HCT116 (cell line): ENCODE data around the gene AMER3.

Experiments
- FOSL1 ChIP-seq: IDR thresholded peaks from 2 replicates; pipeline ENCODE4 v1.6.1; 2012; ENCODE audit warnings: low read depth
- POLR2AphosphoS5 ChIP-seq: IDR thresholded peaks from 2 replicates; pipeline ENCODE4 v1.6.1; 2011; ENCODE audit warnings: mild to moderate bottlenecking, low read depth, low read length, moderate library complexity
- SRF ChIP-seq: IDR thresholded peaks from 2 replicates; pipeline ENCODE4 v1.6.1; 2012; ENCODE audit warnings: low read depth
- ZFX ChIP-seq: fragments of 450-650 bp; IDR thresholded peaks from 2 replicates; pipeline ENCODE4 v1.6.1; 2017
- TF ChIP-seq, protein P1 (sequence below), 3 experiments: fragments of 200-600 bp in 1 of 3; sonication (generic) in 1 of 3; IDR thresholded peaks in 2 of 3; conservative IDR thresholded peaks in 1 of 3; 2 replicates each; pipeline ENCODE4 v1.5.1; 2012 to 2017; ENCODE audit warnings: low read depth in 2 of 3, low read length in 2 of 3, antibody characterized with exemption in 1 of 3, borderline replicate concordance in 1 of 3, control low read depth in 1 of 3, mild to moderate bottlenecking in 1 of 3, mixed read lengths in 1 of 3, mixed run types in 1 of 3, moderate library complexity in 1 of 3; ENCODE audit not compliant: insufficient read depth in 1 of 3

DNA sequence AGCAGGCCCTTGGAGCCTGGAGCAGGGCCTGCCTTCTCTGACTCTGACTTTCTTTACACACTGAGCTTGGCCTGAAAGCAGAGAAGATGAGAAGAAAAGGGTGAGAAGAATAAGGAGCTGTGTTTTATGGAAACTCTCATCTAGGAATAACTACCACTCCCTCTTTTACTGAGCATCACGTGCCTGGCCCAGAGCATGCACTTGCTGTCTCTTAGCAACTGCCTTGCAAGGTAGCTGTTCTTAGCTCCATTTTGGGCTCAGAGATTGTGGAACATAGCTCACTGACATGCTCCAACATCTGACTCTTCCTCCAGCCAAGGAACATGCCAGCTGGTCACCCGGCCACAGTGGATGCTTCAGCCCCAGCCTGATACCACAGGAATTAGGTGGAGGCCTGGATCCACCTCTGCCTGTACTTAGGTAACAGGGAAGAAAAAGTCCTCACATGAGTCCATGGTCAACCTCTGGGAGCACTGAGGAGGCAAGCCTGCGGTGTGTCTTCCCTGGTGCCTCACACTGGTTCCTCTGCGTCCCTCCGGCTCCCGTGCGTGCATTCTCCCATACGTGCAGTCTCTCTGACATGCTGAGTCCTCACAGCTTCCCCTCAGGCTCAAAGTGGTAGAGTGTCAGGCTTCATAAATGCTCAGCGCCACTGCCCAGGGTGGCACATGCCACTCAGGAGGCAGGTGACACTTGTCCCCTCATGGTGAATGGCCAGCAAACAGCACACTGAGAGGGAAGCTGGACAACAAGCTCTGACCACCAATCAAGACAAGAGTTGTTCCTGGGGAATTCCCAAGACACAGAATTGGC lies 35.7 kb downstream of the AMER3 start:
- TF ChIP-seq, protein P1, sequence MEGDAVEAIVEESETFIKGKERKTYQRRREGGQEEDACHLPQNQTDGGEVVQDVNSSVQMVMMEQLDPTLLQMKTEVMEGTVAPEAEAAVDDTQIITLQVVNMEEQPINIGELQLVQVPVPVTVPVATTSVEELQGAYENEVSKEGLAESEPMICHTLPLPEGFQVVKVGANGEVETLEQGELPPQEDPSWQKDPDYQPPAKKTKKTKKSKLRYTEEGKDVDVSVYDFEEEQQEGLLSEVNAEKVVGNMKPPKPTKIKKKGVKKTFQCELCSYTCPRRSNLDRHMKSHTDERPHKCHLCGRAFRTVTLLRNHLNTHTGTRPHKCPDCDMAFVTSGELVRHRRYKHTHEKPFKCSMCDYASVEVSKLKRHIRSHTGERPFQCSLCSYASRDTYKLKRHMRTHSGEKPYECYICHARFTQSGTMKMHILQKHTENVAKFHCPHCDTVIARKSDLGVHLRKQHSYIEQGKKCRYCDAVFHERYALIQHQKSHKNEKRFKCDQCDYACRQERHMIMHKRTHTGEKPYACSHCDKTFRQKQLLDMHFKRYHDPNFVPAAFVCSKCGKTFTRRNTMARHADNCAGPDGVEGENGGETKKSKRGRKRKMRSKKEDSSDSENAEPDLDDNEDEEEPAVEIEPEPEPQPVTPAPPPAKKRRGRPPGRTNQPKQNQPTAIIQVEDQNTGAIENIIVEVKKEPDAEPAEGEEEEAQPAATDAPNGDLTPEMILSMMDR (IDR thresholded peaks at IDR 0.05 in 2 of 3, conservative IDR thresholded peaks at IDR 0.05 in 1 of 3; ENCODE audit: borderline replicate concordance in 1 of 3, insufficient read depth in 1 of 3, low read depth in 2 of 3, low read length in 2 of 3): no peak
- no peak for TF ChIP-seq ZFX
- no peak for TF ChIP-seq POLR2AphosphoS5
- no peak for TF ChIP-seq SRF
- no peak for TF ChIP-seq FOSL1
